H9 (cell line): ENCODE data around the gene OR13D1. TPM values are rescaled to one million over a fixed set of nuclear protein-coding genes. Genes with fewer than 3 reads are reported as not detected.
"Not testable (repeated sequence)": the region's sequence is repeated elsewhere in the genome, so short reads cannot be mapped to it uniquely, and the experiment has no call there.

Experiments
- DNase-seq: peaks from one replicate; pipeline ENCODE4 v3.0.0-alpha.2; 2017
- H2AFZ ChIP-seq: one replicate; pipeline ENCODE4 v1.6.1; 2013; ENCODE audit warnings: mild to moderate bottlenecking, low read length, control low read depth, moderate library complexity
- H2AK5ac ChIP-seq: 2 replicates; pipeline ENCODE4 v1.6.1; 2013; ENCODE audit warnings: low read length, control low read depth, mixed read lengths; ENCODE audit not compliant: insufficient read length
- H2BK120ac ChIP-seq: one replicate; pipeline ENCODE4 v1.6.1; 2013; ENCODE audit warnings: low read depth, mild to moderate bottlenecking, low read length, control low read depth, inconsistent platforms; ENCODE audit not compliant: poor library complexity, severe bottlenecking
- H2BK12ac ChIP-seq: 2 replicates; pipeline ENCODE4 v1.6.1; 2013; ENCODE audit warnings: low read length, control low read depth, mixed read lengths, low read depth; ENCODE audit not compliant: insufficient read length
- H2BK15ac ChIP-seq: 2 replicates; pipeline ENCODE4 v1.6.1; 2013; ENCODE audit warnings: low read depth, low read length, control low read depth
- H2BK20ac ChIP-seq: one replicate; pipeline ENCODE4 v1.6.1; 2013; ENCODE audit warnings: low read depth, mild to moderate bottlenecking, low read length, control low read depth, inconsistent platforms; ENCODE audit not compliant: poor library complexity, severe bottlenecking
- H2BK5ac ChIP-seq: 2 replicates; pipeline ENCODE4 v1.6.1; 2013; ENCODE audit warnings: low read length, control low read depth, mixed read lengths; ENCODE audit not compliant: insufficient read length
- H3K14ac ChIP-seq: 2 replicates; pipeline ENCODE4 v1.6.1; 2013; ENCODE audit warnings: low read length, control low read depth; ENCODE audit not compliant: insufficient read depth
- H3K18ac ChIP-seq: 2 replicates; pipeline ENCODE4 v1.6.1; 2013; ENCODE audit warnings: low read depth, mild to moderate bottlenecking, mixed read lengths, low read length, control low read depth; ENCODE audit not compliant: insufficient read length
- H3K23ac ChIP-seq: 2 replicates; pipeline ENCODE4 v1.6.1; 2013; ENCODE audit warnings: low read length, control low read depth, mixed read lengths, low read depth; ENCODE audit not compliant: insufficient read length
- H3K23me2 ChIP-seq: 2 replicates; pipeline ENCODE4 v1.6.1; 2013; ENCODE audit warnings: low read depth, mild to moderate bottlenecking, mixed read lengths, low read length, control low read depth; ENCODE audit not compliant: insufficient read length, poor library complexity, severe bottlenecking
- H3K27ac ChIP-seq: 2 replicates; pipeline ENCODE4 v1.5.1; 2013; ENCODE audit warnings: low read length, control low read depth, mixed read lengths, low read depth; ENCODE audit not compliant: insufficient read length
- H3K27me3 ChIP-seq: 2 replicates; pipeline ENCODE4 v1.6.1; 2013; ENCODE audit warnings: low read length, control low read depth, inconsistent platforms; ENCODE audit not compliant: insufficient read depth
- H3K4ac ChIP-seq: 2 replicates; pipeline ENCODE4 v1.6.1; 2013; ENCODE audit warnings: low read depth, mild to moderate bottlenecking, control low read depth, inconsistent platforms, low read length, moderate library complexity
- H3K4me1 ChIP-seq: 2 replicates; pipeline ENCODE4 v1.6.1; 2013; ENCODE audit warnings: low read length, control low read depth, inconsistent platforms; ENCODE audit not compliant: insufficient read depth
- H3K4me2 ChIP-seq: 2 replicates; pipeline ENCODE4 v1.6.1; 2013; ENCODE audit warnings: low read length, control low read depth, mixed read lengths; ENCODE audit not compliant: insufficient read length, insufficient read depth
- H3K56ac ChIP-seq: 2 replicates; pipeline ENCODE4 v1.6.1; 2013; ENCODE audit warnings: low read depth, mild to moderate bottlenecking, mixed read lengths, low read length, control low read depth; ENCODE audit not compliant: insufficient read length
- H3K79me1 ChIP-seq: 2 replicates; pipeline ENCODE4 v1.6.1; 2013; ENCODE audit warnings: low read depth, mild to moderate bottlenecking, moderate library complexity, low read length, control low read depth, inconsistent platforms; ENCODE audit not compliant: insufficient read depth, poor library complexity, severe bottlenecking
- H3K79me2 ChIP-seq: 2 replicates; pipeline ENCODE4 v1.6.1; 2013; ENCODE audit warnings: low read length, control low read depth, inconsistent platforms; ENCODE audit not compliant: insufficient read depth
- H3K9ac ChIP-seq: 2 replicates; pipeline ENCODE4 v1.6.1; 2013; ENCODE audit warnings: low read length, control low read depth, mixed read lengths; ENCODE audit not compliant: insufficient read length; ENCODE audit errors: extremely low read depth
- H3K9me3 ChIP-seq: one replicate; pipeline ENCODE4 v1.6.1; 2013; ENCODE audit warnings: low read depth, low read length, inconsistent platforms; ENCODE audit not compliant: control insufficient read depth
- H3T11ph ChIP-seq: one replicate; pipeline ENCODE4 v1.6.1; 2013; ENCODE audit warnings: mild to moderate bottlenecking, low read length, control low read depth, inconsistent platforms
- H4K20me1 ChIP-seq: one replicate; pipeline ENCODE4 v1.6.1; 2013; ENCODE audit not compliant: control insufficient read depth, insufficient read length, insufficient read depth
- H4K5ac ChIP-seq: 2 replicates; pipeline ENCODE4 v1.6.1; 2013; ENCODE audit warnings: low read depth, mild to moderate bottlenecking, mixed read lengths, low read length, control low read depth; ENCODE audit not compliant: insufficient read length
- H4K8ac ChIP-seq: replicated peaks from 2 replicates; pipeline ENCODE4 v1.6.1; 2013; ENCODE audit warnings: low read length, control low read depth, mixed read lengths, low read depth; ENCODE audit not compliant: insufficient read length
- H4K91ac ChIP-seq: 2 replicates; pipeline ENCODE4 v1.6.1; 2013; ENCODE audit warnings: low read depth, mild to moderate bottlenecking, moderate library complexity, mixed read lengths, low read length, control low read depth; ENCODE audit not compliant: insufficient read length
- H3K27ac Mint-ChIP-seq, 3 experiments: 2 replicates in 2 of 3; 3 replicates in 1 of 3; pipeline ENCODE4 v1.8.0; 2020 to 2021; ENCODE audit warnings: mixed read lengths in 3 of 3, mild to moderate bottlenecking in 1 of 3, moderate library complexity in 1 of 3
- H3K27me3 Mint-ChIP-seq: 2 replicates; pipeline ENCODE4 v1.8.0; 2021; ENCODE audit warnings: low read depth, mild to moderate bottlenecking, moderate library complexity, mixed read lengths
- H3K36me3 Mint-ChIP-seq, 3 experiments: 2 replicates in 2 of 3; 3 replicates in 1 of 3; pipeline ENCODE4 v1.8.0; 2020 to 2021; ENCODE audit warnings: low read depth in 3 of 3, mixed read lengths in 3 of 3; ENCODE audit not compliant: insufficient read depth in 1 of 3
- H3K4me1 Mint-ChIP-seq, 2 experiments: 2 replicates each; pipeline ENCODE4 v1.8.0; 2020; ENCODE audit warnings: mixed read lengths in 2 of 2
- H3K4me3 Mint-ChIP-seq, 2 experiments: 2 replicates in 1 of 2; 3 replicates in 1 of 2; pipeline ENCODE4 v1.8.0; 2020 to 2021; ENCODE audit warnings: mild to moderate bottlenecking in 2 of 2, mixed read lengths in 2 of 2, moderate library complexity in 1 of 2
- H3K9me3 Mint-ChIP-seq, 2 experiments: 2 replicates in 1 of 2; 3 replicates in 1 of 2; pipeline ENCODE4 v1.8.0; 2020; ENCODE audit warnings: mild to moderate bottlenecking in 2 of 2, mixed read lengths in 2 of 2, moderate library complexity in 1 of 2
- WGBS: extraction: QIAGEN DNeasy Blood & Tissue Kit; methylation state at CpG from one replicate; pipeline ENCODE4 v1.1.7; 2013; ENCODE audit warnings: missing lambda C conversion rate, low lambda C conversion rate, mixed read lengths; ENCODE audit not compliant: insufficient read length; ENCODE audit errors: extremely low coverage; 5-methylcytosine and 5-hydroxymethylcytosine counted together
- total RNA-seq: library from RNA; stranded (reverse); gene quantifications from 2 replicates; pipeline ENCODE4 v1.2.1, GENCODE V29; 2021
- TF ChIP-seq, protein P1 (sequence below): fragments of 200-600 bp; sonication (generic); conservative IDR thresholded peaks from 3 replicates; pipeline ENCODE4 v1.8.0; 2021; ENCODE audit warnings: antibody characterized with exemption, mild to moderate bottlenecking

Gene OR13D1
- total RNA-seq, 1 experiment from 2014 or later = not detected

GRCh38 chr9:104700306-104700705, 6.0 kb downstream of the OR13D1 start:
- H4K8ac ChIP-seq = no peak overlapping the region
- no peaks in the 10 kb centered on the region for H4K20me1 ChIP-seq
- TF ChIP-seq, protein P1, sequence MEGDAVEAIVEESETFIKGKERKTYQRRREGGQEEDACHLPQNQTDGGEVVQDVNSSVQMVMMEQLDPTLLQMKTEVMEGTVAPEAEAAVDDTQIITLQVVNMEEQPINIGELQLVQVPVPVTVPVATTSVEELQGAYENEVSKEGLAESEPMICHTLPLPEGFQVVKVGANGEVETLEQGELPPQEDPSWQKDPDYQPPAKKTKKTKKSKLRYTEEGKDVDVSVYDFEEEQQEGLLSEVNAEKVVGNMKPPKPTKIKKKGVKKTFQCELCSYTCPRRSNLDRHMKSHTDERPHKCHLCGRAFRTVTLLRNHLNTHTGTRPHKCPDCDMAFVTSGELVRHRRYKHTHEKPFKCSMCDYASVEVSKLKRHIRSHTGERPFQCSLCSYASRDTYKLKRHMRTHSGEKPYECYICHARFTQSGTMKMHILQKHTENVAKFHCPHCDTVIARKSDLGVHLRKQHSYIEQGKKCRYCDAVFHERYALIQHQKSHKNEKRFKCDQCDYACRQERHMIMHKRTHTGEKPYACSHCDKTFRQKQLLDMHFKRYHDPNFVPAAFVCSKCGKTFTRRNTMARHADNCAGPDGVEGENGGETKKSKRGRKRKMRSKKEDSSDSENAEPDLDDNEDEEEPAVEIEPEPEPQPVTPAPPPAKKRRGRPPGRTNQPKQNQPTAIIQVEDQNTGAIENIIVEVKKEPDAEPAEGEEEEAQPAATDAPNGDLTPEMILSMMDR = no peak
- H3K27me3 ChIP-seq = no peaks in the 10 kb centered on the region
- H3K79me2 ChIP-seq = no peaks in the 10 kb centered on the region
- H3K4me3 Mint-ChIP-seq = no peak overlapping the region
- H3K9me3 Mint-ChIP-seq = 0 out of 5 replicates have a peak, but pooled peaks cover 0 to 1% of the 10 kb centered on the region in 2 experiments
- WGBS = no CpG with 5 or more reads among the region's 3 CpGs
- no peaks in the 10 kb centered on the region for H3K36me3 Mint-ChIP-seq
- no peak overlapping the region for H3K56ac ChIP-seq
- no peaks in the 10 kb centered on the region for H3K4me1 ChIP-seq
- no peak overlapping the region for H3K27ac ChIP-seq
- H3K4me2 ChIP-seq = no peak overlapping the region
- H3K18ac ChIP-seq = no peak overlapping the region
- H2AFZ ChIP-seq = no peak overlapping the region
- H2BK5ac ChIP-seq = no peak overlapping the region
- H3K27ac Mint-ChIP-seq = no peak overlapping the region
- H3K4me1 Mint-ChIP-seq = no peaks in the 10 kb centered on the region
- H3K14ac ChIP-seq = no peak overlapping the region
- H2AK5ac ChIP-seq = no peak overlapping the region
- H3T11ph ChIP-seq = no peak overlapping the region
- no peak overlapping the region for H4K91ac ChIP-seq
- H2BK15ac ChIP-seq = no peak overlapping the region
- H3K79me1 ChIP-seq = no peaks in the 10 kb centered on the region
- no peaks in the 10 kb centered on the region for H3K27me3 Mint-ChIP-seq
- no peak overlapping the region for H3K23ac ChIP-seq
- H3K4ac ChIP-seq = no peak overlapping the region
- H3K23me2 ChIP-seq = no peaks in the 10 kb centered on the region
- DNase-seq = no peak
- no peak overlapping the region for H2BK120ac ChIP-seq
- H4K5ac ChIP-seq = no peak overlapping the region
- no peaks in the 10 kb centered on the region for H3K9me3 ChIP-seq
- no peak overlapping the region for H2BK12ac ChIP-seq
- H3K9ac ChIP-seq = no peak overlapping the region
- no peak overlapping the region for H2BK20ac ChIP-seq

DNA sequence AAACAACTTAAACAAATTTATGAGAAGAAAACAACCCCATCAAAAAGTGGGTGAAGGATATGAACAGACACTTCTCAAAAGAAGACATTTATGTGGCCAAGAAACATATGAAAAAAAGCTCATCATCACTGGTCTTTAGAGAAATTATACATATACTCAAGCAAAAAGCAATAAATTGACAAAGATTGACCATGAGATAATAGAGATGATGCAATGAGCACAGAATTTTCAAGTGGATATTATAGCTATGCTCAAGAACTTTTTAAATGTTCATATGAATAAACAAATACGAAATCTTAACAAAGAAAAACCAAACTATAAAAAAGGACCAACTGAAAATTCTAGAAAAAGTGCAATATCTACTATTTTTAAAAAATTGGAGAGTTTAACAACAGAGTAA, 14.4 kb downstream of the OR13D1 start:
- H3K9me3 ChIP-seq, H3K4me1 ChIP-seq, H3K23ac ChIP-seq, H4K20me1 ChIP-seq, H3K9ac ChIP-seq, H3K4me2 ChIP-seq, H3K36me3 Mint-ChIP-seq, H4K5ac ChIP-seq, H2BK5ac ChIP-seq, H3K9me3 Mint-ChIP-seq, DNase-seq, H3T11ph ChIP-seq, H2AK5ac ChIP-seq, H3K14ac ChIP-seq, H2BK15ac ChIP-seq, H4K8ac ChIP-seq, H2BK12ac ChIP-seq, H4K91ac ChIP-seq, H3K4me1 Mint-ChIP-seq, H2BK20ac ChIP-seq, H3K56ac ChIP-seq, H2BK120ac ChIP-seq, H3K27me3 Mint-ChIP-seq, H3K18ac ChIP-seq, H3K27ac ChIP-seq, H3K79me1 ChIP-seq, H3K27me3 ChIP-seq, H3K27ac Mint-ChIP-seq, H3K4ac ChIP-seq, H3K4me3 Mint-ChIP-seq, H2AFZ ChIP-seq, H3K79me2 ChIP-seq, H3K23me2 ChIP-seq: not testable (repeated sequence)
- no CpG with 5 or more reads among the region's 1 CpG for WGBS
